HL-60/S4 treated with retinoic acid at 250 ng/mL for 4 days and 3 days (cell line): ENCODE measurements around the gene EPHB2.

Experiments used
- in situ Hi-C: fragments of 300-500 bp; cut with MboI; formaldehyde crosslinking; loops from 2 replicates; pipeline ENCODE4 v1.7.0; 2022; ENCODE audit warnings: low sequenced_read_pairs

Gene EPHB2

DNA sequence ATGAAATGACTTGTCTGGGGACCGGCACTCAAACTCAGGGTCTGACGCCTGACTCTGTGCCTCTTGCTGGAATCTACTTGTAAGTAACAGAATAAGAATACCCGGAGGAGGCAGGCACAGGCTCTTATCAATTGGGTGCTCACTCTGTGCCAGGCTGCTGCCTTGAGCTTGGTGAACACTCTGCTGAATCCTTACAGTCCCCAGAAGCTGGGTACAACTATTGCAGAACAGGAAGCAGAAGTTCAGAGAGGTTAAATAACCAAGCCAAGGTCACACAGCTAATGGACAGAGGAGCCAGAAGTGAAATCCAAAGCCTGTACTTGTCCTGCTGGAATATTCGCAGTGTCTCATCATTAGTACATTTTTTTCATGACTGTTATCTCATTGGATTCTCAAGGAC, 86.0 kb downstream of the EPHB2 start:
- in situ Hi-C loops, result no loop called here

DNA sequence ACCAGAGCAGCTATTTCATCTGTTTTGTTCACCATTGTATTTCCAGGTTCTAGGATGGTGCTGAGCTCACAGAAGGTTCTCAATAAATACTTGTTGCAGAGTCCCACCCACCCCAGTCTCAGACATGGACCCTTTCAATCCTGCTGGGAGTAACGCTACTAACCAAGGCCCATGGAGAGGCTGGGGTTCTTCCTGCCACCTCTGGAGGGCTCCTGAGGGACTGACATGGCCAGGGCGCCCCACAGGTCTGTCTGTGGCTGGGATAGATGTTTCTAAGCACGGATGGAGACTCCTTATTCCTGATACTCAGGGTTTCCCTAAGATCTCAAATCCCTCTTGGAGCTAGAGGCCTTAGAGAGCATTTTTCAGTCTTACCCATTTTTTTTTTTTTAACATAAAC, 87.4 kb downstream of the EPHB2 start:
- in situ Hi-C loops, result no loop called here

DNA sequence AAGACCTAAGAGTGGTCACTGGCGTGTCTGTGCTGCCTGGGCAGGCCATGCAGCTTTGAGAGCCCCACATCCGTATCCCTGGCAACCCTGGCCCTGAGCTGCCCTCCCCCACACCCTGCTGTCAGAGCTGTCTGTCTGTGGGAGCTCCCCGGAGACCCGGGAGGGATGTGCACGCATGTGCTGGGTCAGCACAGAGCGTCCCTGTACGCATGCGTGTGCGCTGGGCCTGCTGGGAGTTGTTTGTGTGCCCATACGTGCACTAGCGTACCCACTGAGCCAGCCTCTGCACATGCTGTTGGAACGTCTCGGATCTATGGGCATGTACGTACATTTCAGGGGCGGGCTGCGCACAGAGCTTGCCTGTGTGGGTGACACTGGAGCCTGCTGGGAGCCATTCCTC, 89.3 kb downstream of the EPHB2 start:
- in situ Hi-C loops, result no loop called here

DNA sequence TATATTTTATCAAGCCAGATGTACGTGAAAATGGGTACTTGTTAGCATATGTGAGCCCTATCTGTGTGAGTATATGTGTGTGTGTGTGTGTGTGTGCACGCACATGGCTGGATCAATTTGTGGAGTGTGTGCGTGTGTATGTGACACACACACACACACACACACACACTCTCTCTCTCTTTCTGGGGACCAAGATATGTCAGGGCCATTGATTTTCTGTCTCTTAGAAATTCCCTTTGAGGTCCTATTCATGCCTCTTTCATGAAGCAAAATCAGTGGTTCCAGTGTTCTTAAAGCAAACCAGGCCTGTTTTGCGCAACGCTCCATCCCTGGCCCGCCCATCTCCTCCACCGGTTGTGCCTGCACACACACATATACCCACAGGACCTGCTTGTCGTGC, 90.0 kb downstream of the EPHB2 start:
- in situ Hi-C loops, result no loop called here

DNA sequence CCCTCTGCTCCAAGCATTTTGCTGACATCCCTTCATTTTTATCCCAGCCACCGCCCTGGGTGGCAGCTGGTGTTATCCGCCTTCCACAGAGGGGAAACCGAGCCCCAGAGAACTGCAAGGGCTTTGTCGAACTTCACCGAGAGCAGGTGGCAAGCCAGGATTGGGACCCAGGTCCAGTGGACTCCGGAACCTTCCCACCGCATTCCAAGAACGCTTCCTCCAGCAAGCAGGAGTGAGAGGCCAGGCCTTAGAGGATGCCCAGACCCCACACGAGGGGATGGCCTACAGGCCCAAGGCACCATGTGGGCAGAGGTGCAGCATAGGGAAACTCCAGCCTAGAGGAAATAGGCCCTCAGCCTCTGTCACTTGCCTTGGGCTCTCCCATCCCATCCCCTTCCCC, 90.7 kb downstream of the EPHB2 start:
- in situ Hi-C loops, result no loop called here

DNA sequence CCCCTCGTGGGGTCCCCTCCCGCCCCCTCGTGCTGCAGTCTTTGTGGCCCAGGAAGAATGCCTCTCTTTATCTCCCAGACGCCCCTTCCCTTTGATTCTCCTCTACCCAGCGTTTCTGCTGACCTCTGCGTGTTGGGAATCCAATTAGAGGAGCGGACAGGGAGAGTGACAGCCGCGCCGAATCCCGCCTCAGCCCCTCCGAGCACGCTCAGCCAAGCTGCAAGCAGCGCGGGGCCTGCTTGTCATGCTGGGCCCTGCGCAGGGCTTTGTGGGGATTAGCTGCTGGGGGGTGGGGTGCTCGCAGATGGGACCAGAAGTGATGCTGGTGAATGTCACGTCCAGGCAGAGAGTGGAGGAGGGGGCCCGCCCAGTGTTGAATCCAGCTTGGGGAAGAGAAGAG, 91.1 kb downstream of the EPHB2 start:
- in situ Hi-C loops, result no loop called here

DNA sequence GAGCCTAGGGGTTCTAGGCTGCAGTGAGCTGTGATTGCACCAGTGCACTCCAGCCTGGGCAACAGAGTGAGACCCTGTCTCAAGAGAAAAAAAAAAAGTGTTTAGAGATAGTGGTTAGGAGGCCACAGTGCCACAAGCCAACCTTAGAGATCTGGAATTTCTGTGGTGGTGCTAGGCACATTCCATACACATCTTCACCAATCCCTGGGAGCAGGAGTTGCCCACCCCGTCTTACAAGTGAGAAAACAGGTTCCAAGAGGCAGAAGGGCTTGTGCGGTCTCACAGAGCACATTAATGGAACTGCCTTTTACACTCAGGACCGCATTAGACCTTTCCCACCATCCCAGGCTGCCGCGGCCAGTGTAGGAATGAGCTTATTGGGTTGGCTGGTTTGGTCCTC, 93.2 kb downstream of the EPHB2 start:
- in situ Hi-C loops, result no loop called here

DNA sequence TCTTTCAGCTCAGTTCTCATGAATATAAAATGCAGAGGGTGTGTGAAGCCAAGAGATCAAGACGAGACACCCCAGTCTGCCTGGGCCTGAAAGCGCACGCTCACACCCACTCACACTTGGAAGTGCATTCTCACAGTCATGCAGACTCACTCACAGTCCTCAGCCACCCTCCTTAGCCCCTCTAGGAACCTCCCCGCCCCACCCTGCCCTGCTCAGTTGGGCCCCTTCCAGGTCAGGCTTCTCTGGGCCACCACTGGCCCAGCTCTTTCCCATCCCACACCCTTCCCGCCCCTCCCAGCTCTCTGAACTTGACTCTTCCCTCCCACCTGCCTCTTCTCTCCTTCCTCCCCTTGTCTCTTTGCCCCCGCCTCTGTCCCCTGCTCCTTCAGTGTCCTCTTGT, 93.8 kb downstream of the EPHB2 start:
- in situ Hi-C loops, result no loop called here

DNA sequence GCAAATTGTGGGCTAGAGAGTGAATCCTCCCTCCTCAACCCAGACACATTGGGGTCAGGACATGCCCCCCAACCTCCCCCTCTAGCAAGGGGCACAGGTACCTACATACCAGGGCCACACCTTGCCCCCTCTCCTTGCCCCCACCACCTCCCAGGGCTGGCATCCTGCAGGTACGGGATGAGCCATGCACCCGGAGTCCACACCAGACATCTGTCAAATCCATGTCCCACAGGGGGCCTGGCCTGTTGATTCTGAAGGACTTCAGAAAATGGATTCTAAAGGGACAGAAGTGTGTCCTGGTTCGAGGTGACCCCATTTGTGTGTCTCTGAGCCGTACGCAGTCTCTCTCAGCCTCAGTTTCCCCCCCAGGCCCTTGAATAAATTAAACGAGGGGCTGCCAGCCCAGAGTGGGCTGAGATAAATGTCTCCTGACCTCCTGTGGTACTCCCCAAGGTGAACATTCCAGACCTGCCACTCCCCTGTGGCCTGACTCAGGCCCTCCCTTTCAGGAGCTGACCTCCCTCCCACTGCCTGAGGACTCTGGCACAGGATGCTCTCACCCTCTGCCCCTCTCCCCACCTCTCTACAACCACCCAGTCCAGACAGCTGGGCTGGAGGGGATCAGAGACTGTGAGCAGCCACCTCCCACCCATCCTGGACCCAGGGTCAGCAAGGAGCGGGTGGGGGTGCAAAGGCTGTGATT, 94.5 kb downstream of the EPHB2 start:
- in situ Hi-C loops, result no loop called here

DNA sequence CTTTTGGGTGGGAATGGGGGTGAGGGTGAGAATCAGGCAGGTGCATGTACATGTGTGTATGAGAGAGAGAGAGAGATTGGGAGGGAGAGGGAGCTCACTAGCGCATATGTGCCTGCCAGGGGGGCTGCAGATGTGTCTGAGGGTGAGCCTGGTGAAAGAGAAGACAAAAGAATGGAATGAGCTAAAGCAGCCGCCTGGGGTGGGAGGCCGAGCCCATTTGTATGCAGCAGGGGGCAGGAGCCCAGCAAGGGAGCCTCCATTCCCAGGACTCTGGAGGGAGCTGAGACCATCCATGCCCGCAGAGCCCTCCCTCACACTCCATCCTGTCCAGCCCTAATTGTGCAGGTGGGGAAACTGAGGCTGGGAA, 95.0 kb downstream of the EPHB2 start:
- in situ Hi-C loops, result no loop called here

DNA sequence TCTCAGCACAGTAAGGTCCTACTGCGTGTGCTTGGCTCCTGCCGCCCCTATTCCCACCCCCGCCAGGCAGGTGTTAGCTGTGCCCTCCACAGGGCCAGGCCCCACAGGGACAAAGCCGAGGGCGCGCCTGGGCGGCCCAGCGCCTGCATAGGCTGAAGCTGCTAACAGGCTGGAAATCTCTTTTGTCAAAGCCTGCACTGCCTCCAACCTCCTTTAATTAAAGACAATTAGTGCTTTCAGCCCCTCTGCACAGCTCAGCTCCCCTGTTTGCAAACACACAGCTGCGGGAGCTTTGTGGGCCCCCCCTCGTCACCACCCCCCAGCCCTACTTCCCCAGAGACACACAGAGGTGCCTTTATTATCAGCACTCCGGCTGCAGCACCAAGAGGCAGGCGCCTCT, 95.9 kb downstream of the EPHB2 start:
- in situ Hi-C loops, result no loop called here

DNA sequence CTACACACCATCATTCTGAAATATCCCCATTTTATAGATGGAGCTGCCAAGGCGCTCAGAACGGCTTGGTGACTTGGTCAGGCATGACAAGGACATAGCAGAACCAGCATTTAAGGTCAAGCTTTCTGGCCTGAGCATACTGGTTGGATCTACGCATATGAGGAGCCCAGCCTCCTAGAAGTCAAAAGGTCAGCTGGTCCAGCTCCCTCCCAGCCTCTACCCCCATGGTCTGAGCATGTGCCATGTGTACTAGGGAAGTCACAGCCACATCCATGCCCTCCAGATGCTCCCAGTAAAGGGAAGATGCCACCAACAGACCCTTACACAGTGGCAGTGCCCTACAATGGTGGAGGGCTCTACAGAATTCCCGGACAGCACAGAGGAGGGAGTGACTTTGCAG, 96.7 kb downstream of the EPHB2 start:
- in situ Hi-C loops, result no loop called here

DNA sequence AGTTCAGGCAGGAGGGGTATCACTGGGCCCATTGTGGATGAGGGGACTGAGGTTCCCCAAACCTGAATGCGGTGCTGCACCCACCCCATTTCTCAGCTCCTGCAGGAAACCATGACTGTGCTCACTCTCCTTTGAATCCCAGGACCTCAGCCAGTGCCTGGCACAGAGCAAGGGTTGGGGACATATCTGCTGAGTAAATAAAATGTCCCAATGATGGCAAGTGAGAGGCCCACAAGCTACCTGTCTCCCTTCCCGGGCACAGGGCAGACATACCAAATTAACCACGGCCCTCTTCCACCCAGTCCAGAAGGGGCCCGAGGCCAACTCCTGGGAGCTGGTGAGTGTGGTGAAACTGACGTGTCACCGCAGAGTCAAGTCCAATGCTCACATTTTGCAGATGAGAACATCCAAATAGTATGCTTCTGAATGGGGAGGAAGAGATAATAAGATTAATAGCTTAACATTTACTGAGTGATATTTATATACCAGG, 97.6 kb downstream of the EPHB2 start:
- in situ Hi-C loops, result no loop called here

DNA sequence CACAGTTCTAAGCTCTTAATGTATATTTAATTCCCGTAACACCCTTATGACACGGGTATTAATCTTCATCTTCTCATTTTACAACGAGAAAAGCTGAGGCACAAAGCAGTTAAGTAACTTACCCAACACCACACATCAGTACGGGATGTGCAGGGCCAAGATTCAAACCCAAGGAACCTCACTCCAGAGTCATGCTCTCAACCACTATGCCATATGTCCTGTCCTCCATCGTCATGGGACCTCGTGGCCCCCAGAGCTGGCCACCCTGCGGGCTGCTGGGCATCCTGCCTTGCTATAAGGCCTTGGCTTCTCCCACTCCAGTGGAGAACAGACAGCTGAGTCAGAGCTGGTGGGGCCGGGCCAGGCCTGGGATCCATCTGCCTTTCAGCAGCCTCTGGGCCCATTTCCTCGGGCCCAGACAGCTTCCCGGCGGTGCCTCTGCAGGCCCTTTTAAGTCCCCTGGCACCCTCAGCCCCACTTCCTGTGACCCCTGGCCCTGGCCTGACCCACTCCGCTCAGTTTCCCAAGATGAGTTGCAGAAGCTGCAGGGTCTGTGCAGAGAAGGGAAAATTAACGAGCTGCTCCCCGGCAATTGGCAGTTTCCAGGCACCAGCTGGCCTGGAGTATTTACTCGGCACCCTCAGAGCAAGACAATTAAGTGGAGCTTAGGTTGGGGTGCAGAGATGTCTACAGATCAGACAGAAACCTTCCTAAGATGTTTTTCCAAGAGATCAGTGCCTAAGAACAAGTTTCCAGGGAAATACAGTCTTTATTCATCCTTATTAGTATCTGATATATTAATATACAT, 98.2 kb downstream of the EPHB2 start:
- in situ Hi-C loops, result no loop called here

DNA sequence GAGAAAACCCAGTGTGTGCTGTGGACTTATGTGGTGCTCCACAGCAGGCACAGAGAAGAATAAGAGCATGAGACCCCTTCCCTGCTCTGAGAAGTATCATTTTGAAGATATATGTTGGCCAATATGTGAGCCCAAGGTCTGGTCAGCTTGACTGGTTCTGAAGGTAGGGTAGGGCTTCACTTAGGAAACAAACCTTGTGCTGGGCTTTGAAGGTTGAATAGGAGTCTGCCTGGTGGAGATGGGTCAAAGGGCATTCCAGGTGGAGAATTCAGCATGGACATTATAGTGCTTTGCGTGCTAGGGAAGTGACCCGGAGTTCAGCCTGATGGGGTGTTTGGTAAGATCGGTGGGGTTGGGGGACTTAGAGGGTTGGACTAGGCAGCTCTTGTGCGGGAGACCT, 99.1 kb downstream of the EPHB2 start:
- in situ Hi-C loops, result no loop called here

DNA sequence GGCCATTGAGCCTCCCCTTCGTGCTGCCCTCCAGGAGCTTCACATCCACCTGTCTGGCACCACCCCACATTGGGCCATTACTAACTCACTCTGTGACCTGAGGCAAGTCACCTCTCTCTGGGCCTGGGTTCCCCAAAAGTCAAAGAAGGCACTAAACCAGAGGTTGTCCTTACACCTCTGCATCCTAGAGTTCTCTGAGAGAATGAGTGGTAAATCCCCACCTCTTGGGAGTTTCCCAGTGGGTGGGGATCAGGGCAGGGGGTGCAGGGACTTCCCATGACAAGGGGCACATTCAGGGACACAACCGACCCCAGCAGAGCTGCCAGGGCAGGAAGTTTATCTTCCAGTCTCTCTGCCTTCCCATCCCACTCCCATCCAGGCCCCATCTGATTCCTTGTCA, 99.7 kb downstream of the EPHB2 start:
- in situ Hi-C loops, result no loop called here

DNA sequence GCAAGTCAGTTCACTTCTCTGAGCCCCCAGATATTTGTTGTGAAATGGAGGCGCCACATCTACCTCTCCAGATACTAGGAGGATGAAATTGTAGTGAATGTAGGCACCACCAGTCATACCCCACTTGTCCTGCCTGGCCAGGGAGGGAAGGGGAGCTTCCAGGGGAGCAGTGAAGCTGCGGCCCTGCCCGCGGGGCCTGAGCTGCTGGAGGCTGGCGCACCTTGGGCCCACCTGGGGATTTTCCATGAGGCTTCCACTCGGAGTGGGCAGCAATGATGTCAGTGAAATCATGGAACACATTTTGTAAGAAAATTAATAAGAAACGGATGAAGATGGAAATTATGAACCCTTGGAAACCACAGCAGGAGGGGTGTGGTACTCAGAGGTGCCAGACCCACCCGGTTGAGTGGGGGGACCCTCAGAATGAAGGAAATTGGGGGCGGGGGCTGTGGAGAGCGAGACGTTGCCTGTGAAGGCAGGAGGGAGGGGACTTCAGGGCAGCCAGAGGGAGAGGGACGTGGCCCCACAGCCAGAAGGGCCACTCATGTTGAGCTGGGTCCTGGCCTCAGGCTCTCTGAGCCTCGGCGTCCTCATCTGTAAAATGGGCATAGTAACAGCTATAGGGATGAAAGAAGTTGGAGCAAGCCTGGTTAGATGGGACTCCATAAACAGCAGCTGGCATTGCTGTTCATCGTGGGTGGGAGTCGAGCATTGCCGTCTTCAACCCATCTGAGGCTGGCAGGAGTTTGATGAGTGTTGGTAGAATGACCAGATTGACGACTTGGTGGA, 101.6 kb downstream of the EPHB2 start:
- in situ Hi-C loops, result no loop called here

DNA sequence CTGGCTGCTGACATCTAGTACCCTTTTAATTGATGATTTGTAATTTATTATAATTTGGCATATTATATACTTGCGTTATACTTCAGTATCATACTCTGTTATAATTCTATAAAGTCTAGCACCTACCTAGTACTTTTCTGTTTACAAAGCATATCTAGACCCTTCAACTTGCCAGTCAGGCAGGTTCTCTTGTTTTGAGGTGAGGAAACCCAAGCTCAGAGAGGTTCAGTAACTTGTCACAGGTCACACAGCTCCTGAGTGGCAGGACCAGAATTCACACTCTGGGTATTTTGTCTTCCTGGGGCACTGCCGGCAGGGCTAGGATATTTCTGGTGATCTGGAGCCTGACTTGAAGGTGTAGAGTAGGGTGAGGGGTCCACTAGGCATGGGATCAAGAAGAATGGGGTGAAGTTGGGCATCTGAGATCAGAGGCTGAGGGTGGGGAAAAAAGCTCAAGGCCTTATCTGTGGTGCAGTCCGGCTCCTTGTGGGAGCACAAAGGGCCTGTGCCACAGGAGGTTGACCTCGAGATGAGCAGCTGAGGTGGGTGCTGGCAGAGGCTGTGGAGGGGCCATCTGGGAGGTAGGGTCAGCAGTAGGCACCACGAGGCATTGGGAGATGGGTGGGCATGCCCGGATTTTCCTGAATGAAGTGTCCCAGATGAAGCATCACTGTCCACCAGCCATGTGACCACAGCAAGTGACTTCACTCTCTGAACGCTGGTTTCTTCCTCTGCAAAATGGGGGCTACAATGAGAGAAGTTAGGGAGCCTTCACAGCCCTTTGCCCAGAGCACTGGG, 102.6 kb downstream of the EPHB2 start:
- in situ Hi-C loops, result no loop called here

DNA sequence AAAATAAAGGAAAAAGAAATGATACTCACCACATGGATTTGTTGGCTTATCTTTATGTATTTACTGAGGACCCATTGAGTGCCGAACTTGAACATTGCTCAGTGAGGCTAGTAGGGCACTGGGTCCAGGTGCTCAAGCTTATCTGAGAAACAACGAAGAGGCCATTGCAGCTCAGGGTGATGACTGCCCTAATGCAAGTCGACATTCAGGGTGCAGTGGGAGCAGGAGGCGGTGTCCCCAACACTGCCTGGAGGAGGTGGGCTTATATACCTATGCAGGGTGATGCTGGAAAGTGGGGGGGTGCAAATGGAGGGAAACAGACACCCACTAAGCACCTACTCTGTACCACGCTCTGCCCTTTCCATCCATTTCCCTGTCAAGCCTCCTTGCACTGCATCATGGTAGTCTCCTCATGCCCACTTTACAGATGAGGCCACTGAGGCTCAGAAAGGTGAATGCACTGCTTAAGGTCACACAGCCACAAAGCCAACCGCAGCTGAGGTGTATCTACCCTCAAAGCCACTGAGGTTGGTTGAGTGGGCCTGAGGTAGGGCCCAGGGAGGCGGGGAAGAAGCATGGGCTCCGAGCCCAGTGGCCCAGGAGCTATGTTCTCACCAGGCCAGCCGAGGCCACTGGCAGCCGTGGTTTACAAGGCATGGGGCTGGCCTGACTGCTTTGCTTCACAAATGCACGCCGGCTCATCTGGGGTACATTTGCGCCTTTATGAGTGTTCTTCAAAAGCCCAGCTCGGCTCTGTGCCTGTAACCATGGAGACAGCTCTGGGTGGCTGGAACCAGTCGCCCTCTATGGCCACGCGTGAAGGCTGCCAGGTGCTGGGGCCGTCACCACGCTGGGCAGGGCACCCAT, 103.8 kb downstream of the EPHB2 start:
- in situ Hi-C loops, result no loop called here

DNA sequence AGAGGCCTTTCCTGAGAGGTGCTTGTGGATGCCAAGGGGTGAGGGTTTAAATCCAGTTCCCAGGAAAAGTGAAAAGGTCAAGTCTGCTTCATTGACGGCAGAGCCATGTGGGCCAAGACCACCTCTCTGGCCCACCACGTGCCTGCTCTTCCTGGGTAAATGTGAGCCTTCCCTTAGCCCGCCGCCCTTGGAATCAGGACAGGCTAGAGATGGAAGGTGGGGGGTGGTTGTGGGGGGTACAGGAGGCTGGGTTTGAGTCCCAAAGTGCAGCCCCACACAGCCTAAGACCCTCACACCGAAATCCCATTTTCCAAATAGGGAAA, 104.4 kb downstream of the EPHB2 start:
- in situ Hi-C loops, result no loop called here
